Activated CD8-positive, alpha-beta memory T cell treated with anti-CD3 and anti-CD28 coated beads for 1 hour (primary cell): ENCODE results near the gene NME4.

Experiments used
- DNase-seq, 2 donors: peaks; one replicate each; pipeline ENCODE4 v3.0.0-alpha.2; 2020; ENCODE audit warnings: low read depth in 1 of 2; ENCODE audit errors: extremely low read depth in 1 of 2

Gene NME4

DNA sequence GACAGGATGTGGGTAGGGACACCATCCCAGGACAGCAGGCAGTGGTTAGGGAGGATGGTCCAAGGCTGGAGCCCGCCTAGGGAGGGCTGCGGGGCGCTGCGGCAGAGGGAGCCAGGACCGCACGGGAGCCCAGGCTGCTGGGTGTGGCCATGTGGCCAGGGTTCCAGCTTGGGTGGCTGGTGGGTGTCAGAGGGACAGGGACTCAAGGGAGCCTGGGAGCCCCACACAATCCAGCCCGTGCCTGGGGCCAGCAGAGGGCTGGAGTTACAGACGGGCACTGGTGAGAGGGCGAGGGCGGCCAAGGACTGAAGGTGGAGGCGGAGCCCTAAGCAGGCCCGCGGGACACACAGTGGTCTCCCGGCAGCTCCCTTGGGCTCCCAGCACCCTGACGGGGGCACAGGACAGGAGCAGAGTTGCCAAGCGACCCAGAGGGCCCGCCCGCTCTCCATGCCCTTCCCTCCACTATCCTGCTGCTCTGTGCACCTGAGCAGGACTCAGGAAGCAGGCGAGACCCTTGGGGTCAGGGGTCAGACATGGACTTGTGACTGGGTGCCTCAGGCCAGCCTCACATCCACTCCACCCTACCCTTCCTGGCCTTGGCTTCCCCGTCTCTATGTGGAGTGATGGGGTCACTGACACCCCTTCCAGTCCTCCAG, 33.8 kb upstream of the NME4 start:
- no peak for DNase-seq

DNA sequence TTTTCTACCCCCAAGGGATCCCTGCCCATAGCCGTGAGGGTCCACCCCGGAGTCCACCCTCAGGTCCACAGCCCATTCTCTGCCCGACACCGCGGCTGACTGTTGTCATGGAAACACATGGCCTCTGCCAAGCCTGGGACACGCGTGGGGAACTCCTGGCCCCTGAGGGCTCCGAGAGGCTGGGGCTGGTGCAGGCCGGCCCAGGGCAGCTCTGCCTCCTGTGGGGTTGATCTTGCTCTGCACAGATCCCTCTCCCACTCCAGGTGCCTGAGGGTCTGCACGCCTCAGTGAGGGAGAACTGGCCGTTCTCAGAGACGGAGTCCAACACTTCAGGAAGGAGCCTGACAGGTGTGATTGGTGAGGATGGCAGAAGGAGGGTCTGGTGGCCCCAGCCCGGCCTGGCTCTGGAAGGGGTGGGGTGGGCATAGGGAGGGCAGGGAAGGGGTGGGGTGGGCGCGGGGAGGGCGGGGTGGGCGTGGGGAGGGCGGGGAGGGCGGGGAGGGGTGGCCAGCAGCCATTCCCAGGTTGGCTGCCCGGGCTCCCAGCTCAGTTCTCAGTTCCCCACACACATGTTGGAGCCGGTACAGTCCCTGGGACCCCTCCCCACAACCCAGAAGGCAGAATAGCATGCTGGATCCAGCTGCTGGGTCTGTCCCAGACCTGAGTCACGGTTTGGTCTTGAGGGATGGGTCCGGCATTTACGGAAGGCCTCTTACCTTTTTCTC, 33.1 kb upstream of the NME4 start:
- no peak for DNase-seq

DNA sequence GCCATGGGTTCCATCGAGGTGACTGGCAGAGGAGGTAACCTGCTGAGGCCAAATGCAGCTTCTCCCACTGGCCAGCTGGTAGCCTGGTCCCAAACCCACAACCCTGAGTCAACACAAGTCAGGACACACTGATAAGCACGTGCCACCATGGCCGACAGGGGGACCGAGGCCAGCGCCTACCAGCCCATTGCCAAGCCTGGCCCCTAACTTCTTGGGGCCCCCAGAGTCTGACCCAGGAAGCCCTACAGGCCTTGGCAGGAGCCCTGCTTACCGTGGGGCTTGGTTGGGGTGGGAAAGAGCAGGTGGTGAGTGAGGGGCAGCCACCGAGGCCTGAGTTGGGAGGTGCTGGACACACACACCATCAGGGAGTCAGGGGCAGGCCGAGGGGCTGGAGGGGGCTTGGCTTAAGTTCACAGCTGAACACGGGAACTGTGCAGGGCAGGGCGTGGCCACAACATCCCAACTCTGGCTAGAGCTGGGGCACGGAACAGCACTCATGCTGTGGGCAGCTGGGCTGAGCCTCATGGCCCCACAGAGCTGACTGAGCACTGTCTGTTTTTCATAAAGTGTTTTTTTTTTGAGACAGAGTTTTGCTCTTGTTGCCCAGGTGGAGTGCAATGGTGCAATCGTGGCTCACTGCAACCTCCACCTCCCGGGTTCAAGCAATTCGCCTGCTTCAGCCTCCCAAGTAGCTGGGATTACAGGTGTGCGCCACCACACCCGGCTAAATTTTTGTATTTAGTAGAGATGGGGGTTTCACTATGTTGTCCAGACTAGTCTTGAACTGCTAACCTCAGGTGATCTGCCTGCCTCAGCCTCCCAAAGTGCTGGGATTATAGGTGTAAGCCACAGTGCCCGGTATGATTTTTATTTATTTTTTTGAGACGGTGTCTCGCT, 32.2 kb upstream of the NME4 start:
- no peak for DNase-seq

DNA sequence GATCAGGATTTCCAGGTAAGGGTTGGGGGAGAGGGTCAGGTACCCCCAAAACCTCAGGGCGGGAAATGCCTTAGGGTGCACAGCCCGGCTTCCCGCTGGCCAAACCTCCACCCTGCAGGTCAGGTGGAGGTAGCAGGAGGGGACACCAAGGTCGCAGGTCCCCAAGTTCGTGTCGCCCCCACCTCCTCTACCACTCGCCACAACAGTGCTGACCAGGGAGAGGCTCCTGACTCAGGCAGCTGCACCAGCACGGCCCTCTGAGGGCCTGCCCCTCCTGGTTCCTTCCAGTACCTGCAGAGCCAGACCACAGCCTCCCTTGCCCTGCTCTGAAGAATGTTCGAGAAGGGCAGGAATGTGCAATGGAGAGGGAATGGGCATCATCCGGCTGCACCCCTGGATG, 30.5 kb upstream of the NME4 start:
- DNase-seq, result no peak

DNA sequence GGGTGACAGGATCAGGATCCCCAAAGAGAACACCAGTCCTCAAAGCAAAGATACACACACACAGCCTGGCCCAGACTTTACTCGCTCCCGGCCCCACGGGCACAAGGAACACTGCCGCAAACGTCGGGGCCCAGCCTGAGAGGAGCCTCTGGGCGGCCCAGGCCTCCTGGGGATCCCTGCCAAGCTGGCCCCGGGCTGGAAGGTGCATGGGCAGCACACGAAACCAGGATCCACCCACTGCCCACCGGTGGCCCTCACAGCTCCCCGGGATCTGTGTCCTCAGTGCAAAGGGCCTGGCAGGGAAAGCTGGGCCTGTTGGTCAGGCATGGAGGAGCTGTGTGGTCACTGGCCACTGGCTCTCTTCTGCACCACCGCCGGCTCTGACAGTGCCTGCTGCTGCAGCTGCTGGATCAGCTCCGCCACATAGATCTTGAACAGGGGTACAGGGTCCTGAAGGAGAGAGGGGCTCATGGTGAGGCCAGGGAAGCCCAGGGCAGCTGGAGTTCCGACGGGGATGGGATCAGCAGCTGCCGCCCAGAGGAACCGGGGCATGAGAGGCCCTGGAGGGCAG, 29.6 kb upstream of the NME4 start:
- no peak for DNase-seq

DNA sequence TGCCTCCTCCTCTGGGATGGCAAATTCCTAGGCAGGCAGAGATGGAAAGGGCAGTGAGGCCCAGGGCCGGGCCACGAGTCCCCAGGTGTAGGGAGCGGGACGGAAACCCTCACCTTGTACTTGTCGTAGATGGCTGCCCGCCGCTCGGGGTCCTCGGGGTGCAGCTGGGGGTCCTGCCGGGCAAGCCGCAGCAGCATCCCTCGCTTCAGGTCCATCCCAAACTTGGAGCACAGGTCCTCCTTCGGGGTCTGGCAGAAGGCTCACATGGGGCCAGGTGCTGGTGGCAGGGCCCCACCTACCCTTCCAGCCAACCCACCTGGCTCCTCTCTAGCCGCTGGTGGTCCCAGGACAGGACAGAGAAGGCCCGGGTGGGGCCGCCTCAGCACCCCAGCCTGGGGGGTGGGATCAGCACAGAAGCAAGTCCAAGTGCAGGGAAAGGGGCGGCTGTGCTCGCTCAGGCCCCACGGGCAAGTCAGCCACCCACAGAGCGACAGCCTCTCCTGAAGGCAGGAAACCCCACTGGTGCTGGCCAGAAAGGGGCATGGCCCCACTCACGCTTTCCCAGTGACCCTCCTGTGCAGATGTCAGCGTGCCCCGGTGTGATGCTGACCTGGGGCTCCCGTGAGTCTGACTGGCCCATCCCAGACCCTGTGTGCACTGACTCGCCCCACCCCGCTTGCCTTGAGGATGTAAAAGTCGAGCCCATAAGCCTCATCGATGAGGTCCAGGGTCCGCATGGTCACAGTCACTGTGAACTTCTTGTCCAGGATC, 28.4 kb upstream of the NME4 start:
- DNase-seq, result no peak

DNA sequence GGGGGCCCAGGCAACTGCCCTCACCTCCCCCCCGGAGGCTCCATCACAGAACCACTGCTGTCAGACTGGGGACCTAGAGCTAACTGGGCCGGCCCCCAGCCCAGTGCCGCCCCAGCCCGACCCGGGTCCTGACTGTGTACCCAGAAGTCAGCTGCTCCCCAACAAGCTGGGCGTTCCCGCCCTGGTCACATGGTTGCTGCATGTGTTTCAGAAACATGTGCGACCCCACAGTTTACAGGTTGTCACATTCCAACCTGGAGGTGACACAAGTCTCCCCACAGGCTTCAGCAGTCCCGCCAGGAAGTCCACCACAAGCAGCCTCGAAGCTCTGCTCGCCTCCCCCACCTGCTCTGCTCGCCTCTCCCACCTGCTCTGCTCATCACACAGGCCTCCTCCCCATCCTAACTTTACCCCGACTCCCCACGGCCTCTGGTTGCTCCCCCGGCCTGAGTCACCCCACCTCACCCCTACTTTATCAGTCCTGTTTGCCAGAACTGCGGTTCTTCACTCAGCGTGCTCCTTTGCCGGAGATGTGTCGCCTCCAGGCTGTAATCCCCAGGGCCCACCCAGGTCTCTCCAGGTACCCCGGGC, 27.6 kb upstream of the NME4 start:
- no peak for DNase-seq

DNA sequence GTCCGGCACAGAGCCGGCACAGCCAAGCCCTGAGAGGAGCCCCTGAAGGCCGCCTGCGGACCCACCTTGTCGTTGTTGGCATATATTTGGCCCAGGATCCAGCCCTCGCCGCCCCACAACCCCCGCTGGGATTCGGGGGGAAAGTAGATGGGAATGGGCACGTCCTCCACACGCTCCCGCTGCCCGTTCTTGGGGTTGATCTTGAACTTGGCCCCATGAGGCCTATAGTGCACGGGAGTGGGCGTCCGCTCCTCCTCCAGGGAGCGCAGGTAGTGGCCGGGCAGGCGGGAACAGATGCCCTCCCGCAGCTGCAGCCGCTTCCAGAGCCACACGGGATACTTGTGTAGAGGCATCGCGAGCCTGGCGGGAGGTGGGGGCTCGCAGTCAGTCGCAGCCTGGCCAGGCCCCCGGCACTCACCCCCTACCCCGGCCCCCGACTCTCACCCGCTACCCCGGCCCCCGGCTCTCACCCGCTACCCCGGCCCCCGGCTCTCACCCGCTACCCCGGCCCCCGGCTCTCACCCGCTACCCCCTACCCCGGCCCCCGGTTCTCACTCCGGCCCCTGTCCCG, 27.0 kb upstream of the NME4 start:
- no peak for DNase-seq

DNA sequence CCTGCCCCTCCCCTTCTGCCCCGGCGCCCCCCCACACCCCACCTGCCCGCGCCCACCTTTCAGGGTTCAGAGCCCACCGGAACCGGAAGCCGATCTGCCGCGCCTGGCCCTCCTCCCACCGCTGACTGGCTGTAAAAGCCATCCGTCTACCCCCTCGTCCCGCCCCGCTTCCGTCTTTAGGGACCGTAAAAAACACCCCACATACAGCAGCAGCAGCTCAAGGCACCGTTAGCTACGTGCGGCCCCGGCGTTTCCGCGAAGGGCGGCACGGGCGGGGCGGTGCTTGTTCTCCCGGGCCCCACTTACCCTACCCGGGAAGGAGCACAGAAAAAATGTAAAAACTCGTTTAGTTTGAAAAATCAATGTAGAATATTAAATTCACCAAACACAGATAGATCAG, 26.6 kb upstream of the NME4 start, which contains the start of gene MRPL28:
Gene MRPL28, minus strand, starts transcription at position 96 of the 400 bp plus-strand sequence. CDS start 320 bp downstream, outside the sequence.
- peak; percentile 83 for DNase-seq

DNA sequence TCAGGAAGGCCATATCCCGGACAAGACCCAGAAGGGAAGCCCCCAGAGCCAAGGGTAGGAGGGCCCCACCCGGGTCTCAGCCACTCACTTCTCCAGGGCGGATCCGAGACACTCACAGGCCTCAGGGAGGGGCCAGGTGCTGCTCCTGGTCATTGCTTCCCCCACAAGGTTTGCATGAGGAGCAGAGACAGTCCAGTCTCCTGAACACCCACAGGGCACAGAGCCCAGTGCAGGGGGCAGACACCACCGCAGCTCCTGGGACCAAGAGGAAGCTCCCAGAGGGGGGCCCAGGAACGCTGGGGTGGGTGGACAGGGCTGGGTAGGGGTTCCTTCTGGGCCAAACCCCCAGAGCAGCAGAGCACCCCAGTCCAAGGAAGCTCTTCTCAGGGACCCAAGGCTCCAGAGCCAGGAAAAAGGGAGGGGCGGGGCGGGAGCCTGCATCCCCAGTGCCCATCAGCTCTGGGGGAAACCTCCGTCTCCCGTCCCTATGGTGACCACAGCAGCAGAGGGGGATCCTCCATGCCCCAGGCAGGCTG, 26.0 kb upstream of the NME4 start:
- no peak for DNase-seq

DNA sequence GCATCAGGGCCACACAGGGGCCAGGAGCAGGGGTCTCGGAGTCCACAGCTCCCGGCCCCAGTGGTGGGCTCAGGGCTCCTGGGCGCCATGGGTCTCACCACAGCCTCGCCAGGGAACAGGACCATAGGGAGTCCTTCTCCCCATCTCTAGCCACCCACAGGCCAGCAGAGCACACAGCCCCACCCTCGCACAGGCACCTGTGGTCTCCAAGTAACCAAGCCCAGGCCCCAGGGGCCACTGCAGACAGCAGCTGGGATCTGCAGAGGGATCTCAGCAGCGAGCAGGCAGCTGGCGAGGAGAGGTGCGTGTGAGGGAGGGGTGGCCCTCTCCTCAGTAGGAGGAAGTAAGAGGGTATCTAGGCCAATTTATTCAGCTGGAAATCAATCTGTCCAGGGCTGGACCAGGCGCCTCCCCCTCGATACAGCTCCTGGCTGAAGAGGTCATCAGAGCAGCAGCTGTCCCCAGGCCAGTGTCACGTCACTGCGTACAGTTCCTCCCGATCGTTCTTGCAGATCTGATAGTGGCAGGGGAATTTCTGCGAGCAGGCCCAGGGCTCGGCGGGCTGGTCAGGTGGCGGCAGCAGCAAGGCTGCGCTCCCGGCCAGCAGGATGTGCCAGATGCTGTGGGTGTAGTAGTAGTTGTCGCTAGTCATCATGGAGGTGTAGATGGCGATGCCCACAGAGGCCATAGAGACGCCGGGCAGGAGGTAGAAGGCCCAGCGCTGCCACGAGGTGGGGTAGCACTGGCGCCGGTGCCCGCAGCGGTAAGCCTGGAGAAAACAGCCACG, 25.3 kb upstream of the NME4 start:
- DNase-seq, result no peak

DNA sequence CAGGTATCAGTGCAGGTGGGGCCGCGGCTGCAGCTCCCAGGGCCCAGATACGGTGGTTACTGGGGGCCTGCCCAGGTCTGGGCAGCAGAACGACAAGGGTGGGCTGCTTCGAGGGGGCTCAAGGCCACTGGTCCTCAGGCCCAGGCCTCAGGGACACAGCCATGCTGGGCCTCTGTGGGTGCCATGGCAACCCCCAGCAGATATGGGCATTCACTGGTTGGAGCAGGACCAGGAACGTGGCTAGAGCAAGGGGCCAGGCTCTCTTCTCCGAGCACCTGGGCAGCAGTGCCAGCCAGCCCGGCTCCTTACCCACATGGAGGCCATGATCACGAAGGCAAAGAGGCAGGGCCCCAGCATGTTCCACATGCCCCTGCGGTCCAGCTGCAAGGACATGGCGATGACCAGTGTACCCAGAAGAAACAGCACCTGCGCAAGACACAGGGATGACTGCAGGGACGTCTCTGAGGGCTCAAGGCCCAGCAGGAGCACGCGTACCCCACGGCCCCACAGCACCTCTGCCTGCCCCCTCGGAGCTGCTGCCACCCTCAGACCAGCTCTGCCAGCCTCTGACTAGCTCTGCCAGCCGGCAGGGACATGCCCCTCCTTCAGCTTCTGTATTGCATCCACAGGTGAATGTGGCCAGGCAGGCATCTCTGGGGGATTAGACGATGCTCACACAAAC, 24.6 kb upstream of the NME4 start:
- DNase-seq, result no peak

DNA sequence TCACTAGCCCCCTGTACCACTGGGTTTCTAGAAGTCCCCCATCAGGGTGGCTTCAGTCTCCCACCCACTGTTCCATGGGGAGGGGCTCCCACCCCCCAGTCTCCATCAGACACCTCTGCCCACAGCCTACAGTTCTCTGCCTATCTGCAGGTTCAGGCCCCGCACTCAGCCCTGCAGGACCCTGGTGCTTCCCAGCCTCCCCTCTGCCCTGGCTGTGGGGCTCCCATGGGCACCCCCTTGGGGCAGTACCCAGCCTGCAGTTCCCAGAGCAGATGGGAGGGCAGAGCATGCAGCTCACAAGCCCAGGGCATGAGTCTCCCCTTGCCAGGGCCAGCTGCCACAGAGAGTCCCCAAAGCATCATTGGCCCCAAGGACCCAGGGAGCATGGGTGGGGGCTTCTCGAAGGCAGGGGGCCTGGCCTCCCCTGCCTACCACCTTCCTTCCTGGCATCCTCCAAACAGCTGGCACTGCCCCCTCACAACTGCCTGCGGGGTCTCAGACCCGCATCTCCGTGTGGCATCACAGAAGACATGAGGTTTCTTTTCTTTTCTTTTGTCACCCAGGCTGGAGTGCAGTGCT, 23.9 kb upstream of the NME4 start:
- DNase-seq, result no peak

DNA sequence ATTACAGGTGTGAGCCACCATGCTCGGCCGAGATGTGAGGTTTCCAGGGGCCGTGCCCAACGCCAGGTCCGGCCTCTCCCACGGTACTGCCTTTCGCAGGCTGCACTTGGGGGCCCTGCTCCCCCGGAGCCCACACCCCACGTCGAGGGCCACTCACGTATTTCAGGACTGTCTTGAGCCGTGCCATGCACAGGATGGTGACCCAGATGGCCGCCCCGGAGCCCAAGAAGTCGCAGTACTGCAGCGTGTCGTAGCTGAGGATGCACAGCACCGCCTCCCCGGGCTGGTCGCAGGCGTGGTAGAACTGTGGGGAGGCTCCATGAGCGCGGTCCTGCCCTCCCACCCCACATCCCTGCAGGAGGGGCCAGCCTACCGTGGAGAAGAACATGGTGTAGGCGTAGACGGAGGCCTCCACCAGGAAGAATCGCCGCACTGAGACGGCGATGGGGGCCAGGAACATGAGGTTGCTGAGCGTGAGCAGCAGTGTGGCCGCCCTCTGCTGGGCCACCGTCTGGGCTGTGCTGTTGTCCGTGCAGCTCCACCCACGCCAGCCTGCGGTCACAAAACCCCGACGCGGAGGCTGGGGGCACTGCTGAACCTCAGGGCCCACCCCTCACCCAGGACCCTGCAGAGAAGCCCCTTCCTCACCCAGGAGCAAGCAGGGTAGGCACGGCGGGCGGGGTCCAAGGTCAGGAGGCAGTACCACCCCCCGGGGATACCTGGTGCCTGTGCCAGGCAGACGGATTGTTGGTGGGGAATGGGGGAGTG, 23.0 kb upstream of the NME4 start:
- DNase-seq, result no peak

DNA sequence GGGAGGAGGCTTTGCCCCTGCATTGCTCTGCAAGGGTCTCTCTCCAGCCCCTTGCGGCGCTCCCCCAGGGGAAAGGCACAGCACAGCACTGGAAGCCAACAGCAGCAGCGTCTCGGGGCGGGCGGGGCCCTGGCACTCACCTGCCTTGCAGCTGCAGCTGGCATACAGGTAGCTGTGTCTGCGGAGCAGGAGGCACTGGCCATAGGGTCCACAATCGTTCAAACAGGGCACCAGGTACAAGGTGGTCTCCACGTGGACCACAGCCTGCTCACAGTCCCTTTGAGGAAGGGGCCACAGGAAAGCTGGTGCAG, 22.4 kb upstream of the NME4 start:
- no peak for DNase-seq

DNA sequence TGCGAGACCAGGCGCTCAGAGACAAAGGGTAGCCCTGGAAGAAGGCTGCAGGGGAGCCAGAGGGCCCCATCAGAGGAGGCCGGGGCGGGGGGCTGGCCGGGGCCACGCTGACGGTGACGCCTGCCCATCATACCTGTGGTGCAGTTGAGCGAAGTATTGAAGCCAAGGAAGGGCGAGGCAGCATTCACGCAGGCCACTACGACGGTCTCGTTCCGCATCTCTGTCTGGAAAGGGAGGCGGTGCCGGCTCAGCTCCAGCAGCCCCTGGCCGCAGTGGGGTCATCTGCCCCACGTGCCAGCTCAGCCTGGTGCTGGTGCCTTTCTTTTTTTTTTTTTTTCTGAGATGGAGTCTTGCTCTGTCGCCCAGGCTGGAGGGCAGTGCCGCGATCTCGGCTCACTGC, 21.8 kb upstream of the NME4 start:
- DNase-seq, result no peak
